Lung microvascular endothelial cell (primary cell): ENCODE results near the gene WDR89. TPM values are rescaled to one million over a fixed set of nuclear protein-coding genes. Genes with fewer than 3 reads are reported as not detected.
"Not testable (repeated sequence)": the region's sequence is repeated elsewhere in the genome, so short reads cannot be mapped to it uniquely, and the experiment has no call there.

Experiments
- DNase-seq, 2 donors: peaks; one replicate each; pipeline versions ENCODE4 v3.0.0 to v3.0.0-alpha.2; 2010; ENCODE audit warnings: low read depth in 2 of 2
- total RNA-seq: library from RNA; depleted of rRNA; stranded (reverse); fragments of >200 nt; gene quantifications from 2 replicates; pipeline ENCODE4 v1.2.1, GENCODE V29; 2014

Gene WDR89
- total RNA-seq, 1 donor from 2014 or later: 13.9 TPM

DNA sequence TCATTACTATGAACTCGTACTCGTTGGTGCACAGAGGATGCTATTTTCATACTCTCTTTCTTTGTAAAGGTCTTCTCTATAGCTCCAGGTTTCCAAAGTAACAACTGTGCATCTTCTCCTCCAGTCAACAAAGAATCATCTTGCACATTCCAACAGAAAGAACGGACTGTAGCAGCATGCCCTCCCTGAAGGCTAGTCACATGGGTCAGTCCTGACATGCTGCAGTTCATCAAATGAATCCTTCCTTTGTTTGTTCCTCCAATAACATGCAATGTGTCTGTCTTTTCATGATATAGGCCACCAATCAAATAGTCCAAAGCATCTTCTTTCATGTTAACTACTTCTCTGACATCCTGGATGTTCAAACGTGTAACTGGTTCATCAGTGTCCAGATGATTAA, 42.9 kb downstream of the WDR89 start:
- no peak for DNase-seq

DNA sequence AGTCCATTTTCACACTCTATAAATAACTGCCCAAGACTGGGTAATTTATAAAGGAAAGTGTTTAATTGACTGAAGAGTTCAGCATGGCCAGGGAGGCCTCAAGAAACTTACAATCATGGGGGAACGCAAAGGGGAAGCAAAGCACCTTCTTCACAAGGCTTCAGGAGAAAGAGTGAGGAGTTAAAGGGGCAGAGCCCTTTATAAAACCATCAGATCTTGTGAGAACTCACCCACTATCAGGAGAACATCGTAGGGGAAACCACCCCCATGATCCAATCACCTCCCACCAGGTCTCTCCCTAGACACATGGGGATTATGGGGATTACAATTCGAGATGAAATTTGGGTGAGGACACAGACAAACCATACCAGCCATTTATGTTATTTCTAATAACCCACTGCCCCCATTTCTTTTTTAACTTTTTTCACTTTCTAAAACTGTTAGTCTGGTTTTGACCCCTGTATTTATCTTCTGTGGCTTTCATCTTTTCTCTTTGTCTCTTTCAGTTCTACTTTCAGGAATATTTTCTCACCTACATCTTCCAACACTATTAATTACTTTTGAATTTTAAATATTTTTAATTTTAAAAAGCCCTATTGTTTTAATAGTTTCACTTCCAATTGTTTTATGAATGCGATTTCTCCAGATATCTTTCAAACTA, 44.5 kb downstream of the WDR89 start:
- no peak for DNase-seq

DNA sequence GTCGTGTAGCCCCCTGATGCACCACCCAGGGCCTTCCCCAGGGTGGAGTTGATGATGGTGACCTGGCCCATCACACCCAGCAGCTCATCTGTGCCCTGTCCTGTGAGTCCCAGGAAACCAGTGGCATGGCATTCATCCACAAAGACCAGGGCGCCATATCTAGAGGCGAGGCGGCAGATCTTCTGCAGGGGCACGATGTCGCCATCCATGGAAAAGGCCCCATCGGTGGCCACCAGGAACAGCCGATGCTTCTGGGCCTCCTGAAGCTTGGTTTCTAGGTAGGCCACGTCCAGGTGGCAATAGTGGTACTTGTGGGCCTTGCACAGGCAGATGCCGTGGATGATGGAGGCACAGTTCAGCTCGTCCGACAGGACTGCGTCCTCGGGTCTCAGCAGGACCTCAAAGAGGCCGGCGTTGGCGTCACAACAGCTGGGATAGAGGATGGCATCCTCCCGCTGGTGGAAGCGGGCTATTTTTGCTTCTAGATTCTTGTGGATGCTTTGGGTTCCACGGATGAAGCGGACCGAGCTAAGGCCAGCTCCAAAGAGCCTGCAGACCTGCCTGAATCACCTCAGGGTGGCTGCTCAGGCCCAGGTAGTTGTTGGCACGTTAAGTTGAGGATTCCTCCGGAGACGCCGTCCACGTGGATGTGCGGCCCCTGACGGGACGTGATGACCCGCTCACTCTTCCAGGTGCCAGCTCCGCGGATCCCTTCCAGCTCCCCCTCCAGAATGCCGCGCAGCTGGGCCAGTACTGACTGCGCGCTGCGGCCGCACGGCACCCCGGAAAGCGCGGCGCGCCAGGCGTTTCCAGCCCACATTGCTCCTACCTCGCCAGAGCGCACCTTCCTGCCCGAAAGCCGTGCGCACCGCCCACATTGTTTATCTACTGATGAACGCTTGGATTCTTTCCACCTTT, 47.0 kb downstream of the WDR89 start:
- DNase-seq: no peak

GRCh38 chr14:63583046-63583445, 58.6 kb downstream of the WDR89 start:
- not testable (repeated sequence) for DNase-seq

GRCh38 chr14:63581491-63581890, 60.2 kb downstream of the WDR89 start:
- no peak for DNase-seq

GRCh38 chr14:63578300-63578699, 63.4 kb downstream of the WDR89 start:
- DNase-seq: no peak

DNA sequence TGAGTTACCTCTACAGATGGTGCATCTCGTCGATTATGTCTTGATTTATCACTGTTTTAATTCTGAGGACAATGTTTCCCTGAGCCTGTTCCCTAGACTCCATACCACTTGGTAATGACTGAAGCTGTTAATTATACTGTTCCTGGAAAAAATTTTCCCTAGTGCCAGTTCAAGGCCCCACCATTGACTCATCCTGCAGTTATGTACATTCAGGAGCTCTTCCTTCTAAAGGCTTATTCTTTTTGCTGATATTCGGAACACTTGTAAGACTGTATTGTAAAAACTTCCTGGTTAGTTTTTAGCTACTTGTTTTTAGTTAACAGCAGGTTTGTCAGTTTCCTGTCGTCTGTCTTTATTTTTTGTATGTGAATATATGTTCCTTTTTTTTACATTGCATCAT, 68.1 kb downstream of the WDR89 start:
- peak in 1 of 2 donors; percentile 60 for DNase-seq

- no peak for DNase-seq
These were observed 76.2 kb downstream of the WDR89 start for GRCh38 chr14:63565448-63565847.

DNA sequence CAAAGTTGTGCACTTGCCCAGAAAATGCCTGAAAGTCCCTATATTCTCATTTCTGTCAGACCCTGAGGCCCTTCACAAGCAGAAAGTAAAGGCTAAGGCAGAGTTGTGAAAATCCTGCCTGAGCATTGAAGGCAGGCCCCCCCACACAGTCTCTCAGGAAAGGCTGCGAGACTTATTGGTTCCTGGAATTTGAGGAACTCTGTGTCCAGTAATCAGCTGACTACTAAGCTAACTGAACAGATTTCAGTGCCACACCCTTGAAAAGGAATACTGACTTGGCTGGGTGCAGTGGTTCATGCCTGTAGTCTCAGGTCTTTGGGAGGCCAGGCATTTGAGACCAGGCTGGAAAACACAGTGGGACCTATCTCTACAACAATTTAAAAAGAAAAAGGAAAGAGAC, 77.4 kb downstream of the WDR89 start:
- DNase-seq: no peak

DNA sequence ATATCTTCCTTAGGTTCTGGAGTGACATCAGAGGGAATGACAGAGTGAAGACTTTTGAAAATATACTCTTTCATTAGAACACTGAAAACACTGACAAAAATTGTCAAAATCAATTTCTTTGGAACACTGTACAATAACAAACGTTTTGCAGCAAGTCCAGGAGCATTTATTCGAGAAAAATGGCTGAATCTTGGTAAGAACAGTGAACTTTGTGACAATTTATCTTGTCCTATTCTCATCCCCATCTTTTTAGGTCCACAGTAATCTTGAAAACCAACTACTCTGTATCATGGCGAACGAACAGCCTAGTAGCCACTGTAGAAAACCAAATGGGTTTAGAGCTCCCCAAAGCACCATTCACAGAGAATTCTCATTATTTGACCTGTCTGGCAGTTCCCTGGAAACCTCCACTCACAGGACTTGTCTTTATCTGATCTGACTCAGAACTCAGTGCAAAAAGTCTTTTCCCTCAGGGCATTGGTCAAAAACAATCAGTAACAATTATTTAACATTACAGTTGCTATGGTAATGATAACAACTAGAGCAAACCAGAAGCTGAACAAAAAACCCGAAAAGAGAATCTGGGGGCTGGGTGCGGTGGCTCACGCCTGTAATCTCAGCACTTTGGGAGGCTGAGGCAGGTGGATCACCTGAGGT, 78.2 kb downstream of the WDR89 start:
- peak in 1 of 2 donors; percentile 16 for DNase-seq

- DNase-seq: no peak
These were observed 79.3 kb downstream of the WDR89 start for GRCh38 chr14:63562405-63562804.

DNA sequence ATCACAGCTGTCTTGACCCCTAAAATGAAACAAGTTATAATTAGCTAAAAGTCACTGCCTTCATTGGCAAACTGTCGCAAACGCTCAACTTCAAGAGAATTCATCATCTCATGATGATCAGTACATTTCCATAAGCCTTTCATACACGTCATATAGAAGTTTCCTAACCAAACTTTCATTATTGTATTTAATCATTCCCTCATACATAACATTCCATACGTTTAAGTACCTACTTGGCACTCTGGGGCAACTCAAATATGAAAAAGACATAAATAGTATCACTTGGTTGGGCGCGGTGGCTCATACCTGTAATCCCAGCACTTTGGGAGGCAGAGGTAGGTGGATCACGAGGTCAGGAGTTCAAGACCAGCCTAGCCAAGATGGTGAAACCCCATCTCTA, 86.1 kb downstream of the WDR89 start:
- no peak for DNase-seq

DNA sequence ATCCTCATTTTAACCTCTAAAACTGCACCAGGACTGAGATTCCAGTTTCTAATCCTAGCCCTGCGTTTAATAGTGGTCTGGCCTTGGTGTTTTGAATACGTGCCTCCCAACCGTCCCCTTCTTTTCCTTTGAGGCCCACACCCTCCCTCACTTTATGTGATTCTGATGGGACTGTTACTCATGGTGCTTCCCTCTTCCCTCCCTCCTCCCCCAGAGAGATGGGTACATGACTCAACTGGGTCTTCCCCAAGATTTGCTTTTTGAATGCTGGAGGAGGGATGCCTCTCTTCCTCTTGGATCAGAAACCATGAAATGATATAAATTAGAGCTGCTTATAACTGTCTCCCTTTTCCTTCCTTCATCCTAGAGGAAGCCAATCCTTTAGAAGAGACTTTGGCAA, 90.3 kb downstream of the WDR89 start:
- DNase-seq: peak in 1 of 2 donors; percentile 11

- DNase-seq: no peak
These were observed 93.8 kb downstream of the WDR89 start for GRCh38 chr14:63547798-63548335.

Other genes starting within 250 kb of the WDR89 start
- 8.1 and 8.9 TPM in 2 replicates for gene PPP2R5E, start 98.5 kb downstream of the WDR89 start, total RNA-seq
- 8.5 and 9.5 TPM in 2 replicates for gene SGPP1, start 86.2 kb upstream of the WDR89 start, total RNA-seq
- gene SYNE2, start 211.1 kb upstream of the WDR89 start, total RNA-seq: 43.6 and 50.2 TPM in 2 replicates